Activated CD4-positive, alpha-beta T cell treated with anti-CD3 and anti-CD28 coated beads, Interleukin-2, amount 50 U/mL, for 16 hours (primary cell): ENCODE data around the gene KCNK4.
A peak's percentile ranks its signal among the peaks of the same experiment; 100 is the strongest.

Source experiments
- DNase-seq: peaks from one replicate; pipeline ENCODE4 v3.0.0-alpha.2; 2020

Gene KCNK4

DNA sequence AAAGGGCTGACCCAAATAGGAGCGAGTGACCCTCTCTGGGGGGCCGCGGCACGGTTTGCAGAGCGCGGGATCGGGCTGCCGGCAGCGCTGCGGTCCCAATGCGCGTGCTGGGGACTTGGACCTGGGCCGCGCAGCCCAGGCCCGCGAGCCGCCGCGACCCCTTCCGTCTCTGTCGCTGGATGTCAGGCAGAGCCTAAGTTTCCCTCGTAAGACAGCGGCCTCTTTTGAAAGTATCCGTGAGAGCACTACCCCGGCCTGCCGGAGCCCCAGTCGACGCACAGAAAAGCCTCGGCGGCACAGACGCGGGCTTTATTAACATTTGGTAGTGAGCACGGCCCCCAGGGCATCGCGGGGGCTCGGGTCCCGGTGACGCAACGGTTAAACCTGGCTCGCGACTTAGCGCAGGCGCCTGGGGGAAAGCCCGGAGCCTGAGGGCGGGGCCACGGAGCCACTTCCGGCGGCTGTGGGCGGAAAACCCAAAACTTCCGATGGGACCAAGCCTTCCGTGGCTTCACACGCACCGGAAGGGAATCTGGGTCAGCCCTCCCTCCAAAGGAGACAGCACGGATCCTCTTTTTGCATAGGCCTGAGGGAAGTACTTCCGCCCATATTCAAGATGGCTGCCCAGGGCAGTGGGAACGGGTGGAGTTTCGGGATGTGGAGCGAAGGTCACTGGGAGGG lies 21.4 kb upstream of the KCNK4 start:
- peak; percentile 99 for DNase-seq

DNA sequence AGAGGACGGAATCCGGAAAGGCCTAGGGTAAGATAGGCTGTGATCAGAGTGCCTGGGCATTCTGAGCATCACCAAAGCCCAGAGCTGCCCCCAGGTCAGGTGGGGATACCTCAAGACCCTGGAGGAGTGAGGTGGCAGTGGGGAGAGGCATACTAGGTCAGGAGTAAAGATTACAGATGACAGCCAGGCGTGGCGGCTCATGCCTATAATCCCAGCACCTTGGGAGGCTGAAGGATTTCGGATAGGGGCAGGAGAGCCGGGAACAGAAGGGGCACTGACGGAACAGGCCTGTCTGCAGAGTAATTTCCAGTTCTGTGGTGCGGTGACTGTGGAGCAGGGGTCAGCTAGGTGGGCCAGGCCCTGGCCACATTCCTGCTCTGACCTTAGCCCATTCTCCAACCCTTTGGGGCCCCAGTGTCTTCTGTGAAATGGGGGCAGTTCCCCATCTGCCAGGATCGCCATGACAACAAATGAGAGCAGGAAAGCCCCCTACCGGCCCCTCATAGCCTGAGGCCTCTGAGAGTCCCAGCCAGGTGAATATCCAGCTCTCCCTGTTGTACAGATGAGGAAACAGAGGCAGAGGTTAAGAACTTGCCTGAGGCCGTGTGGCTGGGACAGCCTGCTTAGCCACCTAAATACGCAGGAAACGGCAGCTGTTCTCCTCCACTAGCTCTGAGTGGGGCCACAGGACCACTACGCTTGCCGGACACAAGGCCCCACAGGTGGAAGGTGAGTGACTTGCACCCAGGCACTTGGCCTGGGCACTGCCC lies 15.9 kb upstream of the KCNK4 start:
- DNase-seq, result no peak

DNA sequence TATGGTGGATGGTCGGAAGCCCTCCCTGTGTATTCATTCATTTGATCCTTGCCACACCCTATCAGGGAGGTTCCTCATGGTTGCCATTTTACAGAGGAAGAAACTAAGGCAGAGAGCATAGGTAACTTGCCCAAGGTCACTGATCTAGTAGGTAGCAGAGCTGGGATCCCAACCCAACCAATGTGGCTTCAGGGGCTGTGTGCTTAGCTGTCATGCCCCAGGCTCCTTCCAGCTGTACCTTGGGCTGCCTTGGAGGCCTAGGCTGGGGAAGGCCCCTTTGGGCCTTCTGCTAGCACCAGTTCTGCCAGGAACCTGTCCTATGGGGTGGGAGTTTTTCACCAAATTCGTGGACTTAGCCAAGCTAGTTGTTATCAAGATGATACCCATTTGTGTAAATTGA lies 15.3 kb upstream of the KCNK4 start:
- no peak for DNase-seq

GRCh38 chr11:64276653-64277431 lies 14.3 kb upstream of the KCNK4 start:
- DNase-seq, result no peak

DNA sequence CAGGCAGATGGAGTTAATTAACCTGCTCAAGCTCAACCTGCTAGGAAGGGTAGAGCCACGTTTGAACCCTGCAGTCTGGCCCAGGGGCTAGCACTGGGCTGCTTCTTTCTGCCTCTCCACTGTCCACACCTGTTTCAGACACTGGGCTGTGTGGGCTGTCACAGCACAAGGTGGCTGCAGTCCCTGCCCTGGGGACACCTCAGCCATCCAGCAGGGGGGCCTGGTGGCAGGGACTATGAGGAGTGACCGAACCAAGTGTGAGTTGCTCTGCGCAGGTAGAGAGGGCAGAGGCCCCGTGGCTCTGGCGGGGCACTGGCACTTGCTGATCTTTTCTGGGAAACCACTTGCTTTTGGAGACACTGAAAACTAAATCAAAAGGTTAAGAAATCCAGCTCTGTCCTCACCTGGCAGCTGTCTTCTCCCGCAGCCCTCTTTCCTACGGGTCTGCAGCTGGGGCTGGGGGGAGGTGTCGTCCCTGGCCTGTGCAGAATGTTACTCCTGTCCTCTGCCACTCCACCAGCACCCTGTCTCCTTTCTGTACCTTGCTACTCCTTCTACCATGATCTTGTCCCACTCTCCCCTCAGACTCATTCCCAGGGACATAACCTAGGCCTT lies 12.4 kb upstream of the KCNK4 start:
- no peak for DNase-seq

GRCh38 chr11:64281957-64282770 lies 8.9 kb upstream of the KCNK4 start:
- DNase-seq, result no peak

GRCh38 chr11:64283092-64283491 lies 8.0 kb upstream of the KCNK4 start:
- DNase-seq, result no peak

DNA sequence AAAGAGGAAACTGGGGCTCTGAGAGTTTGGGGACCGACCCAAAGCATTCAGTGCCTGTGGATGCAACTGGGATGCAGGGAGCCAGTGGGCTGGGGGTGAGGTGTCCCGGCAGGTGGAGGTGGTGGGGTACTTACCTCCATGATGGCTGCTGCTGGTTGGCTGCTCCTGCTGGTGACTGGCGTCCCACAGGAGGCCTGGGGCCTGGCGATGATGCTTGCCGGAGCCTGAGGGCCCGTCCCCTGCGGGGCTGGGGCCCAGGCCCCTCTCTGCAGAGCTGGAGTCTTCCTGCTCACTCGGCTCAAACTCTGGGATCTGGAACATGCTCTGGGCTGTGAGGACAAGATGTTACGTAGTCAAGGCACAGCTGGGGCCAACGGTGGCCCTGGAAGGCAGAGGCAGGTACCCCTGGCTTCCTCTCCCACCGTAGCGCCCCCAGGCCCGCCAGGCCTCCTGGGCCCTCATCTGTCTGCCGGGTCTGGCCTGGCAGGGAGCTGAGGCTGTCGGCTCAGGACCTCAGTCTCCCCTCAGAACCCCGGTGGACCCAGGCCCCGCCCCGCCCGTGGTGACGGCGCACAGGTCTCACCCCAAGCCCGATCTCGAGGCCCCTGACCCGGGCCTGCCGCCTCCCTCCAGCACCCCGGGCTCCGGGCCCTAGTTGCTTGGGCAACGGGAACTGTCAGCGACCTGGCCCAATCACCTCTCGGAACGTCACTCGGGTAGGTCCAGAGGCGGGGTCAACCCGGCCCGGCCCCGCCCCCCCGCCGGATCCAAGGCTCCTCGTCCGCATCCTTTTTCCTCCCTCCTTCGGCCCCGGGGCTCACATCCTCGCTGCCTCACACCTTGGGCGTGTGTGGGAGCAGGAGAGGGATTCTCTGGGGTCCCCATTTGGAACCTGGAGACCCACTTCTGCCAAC lies 6.8 kb upstream of the KCNK4 start, which contains the start of gene BAD:
TSS of gene BAD (minus strand) at position 618 of the 914 bp plus-strand sequence. CDS start at position 321, 297 bp downstream.
- DNase-seq, result peak; percentile 97

DNA sequence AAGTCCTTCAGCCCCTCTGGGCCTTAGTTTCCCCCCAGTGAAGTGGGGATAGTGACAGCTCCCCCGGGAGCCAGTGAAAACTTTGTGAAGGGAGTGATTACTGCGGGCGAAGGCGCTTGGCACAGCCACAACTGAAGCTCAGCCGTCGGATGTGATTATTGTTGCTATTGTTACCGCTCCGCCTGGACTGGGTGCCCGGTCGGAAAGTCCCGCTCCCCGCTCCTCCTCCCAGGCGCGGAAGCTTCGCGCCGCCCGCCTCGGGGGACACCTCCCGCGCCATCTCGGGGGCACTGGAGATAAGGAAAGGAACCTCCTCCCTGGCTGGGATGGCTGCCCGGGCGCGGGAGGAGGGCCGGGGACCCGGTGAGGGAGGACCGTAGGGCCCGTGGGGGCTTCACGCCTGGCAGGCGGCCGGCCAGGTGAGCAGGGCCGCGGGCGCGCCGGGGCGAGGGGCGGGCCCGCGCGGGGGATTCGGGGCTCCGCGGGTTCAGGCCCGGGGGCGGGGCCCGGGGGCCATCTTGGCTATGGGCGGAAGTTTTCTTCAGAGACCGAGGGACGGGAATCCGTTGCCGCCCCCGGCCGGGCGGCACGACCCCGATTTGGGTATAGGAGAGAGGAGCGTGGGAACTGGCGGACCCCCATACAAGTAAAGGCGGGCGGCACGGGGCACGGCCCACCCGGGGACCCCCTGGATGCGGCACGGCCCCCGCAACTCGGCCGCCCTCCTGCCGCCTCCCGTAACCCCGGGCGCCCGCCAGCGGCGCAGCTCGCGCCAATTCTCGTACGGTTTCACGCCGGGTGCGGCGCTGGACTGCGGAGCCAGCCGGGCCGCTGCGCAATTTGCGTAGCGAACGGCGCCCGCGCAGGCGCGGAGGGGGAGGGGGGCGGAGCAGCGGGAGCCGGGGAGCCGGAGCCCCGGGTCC lies 5.9 kb upstream of the KCNK4 start, which contains the start of gene GPR137:
TSS of gene GPR137 (plus strand) at position 887 of the 923 bp plus-strand sequence. CDS start 677 bp downstream, outside the sequence.
- peak; percentile 86 for DNase-seq

- DNase-seq, result peak; percentile 47
Observed at GRCh38 chr11:64285885-64286800, 5.0 kb upstream of the KCNK4 start.

- DNase-seq, result no peak
Observed at GRCh38 chr11:64286801-64287159, 4.3 kb upstream of the KCNK4 start.

DNA sequence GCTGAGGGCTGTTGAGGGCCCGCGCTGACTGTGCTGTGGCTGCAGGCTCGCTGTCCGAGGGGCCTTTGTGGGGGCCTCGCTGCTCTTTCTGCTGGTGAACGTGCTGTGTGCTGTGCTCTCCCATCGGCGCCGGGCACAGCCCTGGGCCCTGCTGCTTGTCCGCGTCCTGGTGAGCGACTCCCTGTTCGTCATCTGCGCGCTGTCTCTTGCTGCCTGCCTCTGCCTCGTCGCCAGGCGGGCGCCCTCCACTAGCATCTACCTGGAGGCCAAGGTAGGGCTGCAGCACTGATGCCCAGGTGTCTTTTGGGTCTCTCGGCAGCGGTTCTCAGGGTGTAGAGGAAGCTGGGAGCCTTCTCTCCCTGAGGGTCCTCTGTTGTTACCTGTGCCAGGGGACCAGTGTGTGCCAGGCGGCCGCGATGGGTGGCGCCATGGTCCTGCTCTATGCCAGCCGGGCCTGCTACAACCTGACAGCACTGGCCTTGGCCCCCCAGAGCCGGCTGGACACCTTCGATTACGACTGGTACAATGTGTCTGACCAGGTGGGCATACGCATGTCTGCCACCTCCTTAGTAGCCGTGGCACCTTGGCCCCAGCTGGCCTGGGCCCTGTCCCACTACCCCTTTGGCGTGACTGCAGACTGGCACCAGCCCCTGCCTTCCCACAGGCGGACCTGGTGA lies 3.3 kb upstream of the KCNK4 start:
- DNase-seq, result no peak

- DNase-seq, result no peak
Observed at GRCh38 chr11:64288353-64288750, 2.8 kb upstream of the KCNK4 start.

- no peak for DNase-seq
Observed at GRCh38 chr11:64289002-64289564, 2.0 kb upstream of the KCNK4 start.

- no peak for DNase-seq
Observed at GRCh38 chr11:64290352-64291261, 495 bp upstream of the KCNK4 start.

GRCh38 chr11:64291752-64292459 lies 804 bp downstream of the KCNK4 start:
- no peak for DNase-seq
